NCI-H2227 treated with DMSO at 0.1 percent for 48 hours (cell line): ENCODE results near the gene CLCN6.

Experiments used
- DNase-seq: peaks from one replicate; lab custom pipeline; 2025; lab: John Stamatoyannopoulos, UW

Gene CLCN6

DNA sequence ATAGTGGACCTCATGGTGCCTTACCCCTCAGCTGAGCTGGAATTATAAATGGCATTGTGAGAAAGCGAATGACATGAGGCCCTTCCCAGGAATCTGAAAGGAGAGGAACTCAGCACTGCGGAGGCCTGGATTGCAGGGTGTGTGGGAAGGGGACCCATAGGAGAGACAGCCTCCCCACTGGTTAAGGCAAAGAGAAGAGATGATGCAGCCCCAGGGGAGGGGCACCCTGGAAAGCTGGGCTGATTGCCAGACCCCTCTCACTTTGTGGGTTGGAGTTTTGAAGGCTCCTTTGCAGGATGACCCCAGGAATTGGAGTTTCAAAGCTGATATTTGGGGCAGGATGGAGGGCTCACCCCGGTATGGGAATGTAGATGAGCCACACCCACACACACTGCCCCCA, 50.7 kb downstream of the CLCN6 start:
- DNase-seq, result no peak

DNA sequence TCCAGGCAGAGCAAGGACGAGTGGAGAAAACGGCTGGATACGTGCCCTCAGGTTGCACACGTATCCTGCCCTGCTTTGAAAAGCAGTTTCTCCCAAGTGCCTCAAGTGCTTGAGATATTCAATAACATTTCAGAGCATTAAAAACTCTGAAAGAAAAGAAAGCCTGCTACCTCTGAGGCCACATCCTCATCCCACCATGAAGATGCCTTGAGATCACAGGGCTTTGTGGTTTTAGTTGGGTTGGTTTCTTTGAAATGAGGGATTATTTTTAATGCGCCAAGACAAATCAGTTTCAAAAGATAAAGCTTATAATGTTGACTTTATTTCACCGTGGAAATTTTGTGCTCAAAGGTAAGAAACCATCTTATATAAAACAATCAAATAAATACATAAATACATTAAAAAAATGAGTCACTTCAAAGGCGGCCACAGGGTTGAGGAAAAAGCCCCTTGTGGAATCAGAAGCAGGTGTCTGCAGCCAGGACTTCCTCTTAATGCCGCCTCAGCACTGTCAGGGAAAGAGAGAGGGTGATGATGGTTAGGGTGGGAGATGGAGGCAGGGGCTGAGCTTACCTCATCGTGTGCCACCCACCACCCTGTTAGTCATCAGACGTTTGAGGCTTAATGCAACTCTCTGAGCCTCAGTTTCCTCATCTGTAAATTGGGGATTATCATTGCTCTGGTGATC, 51.3 kb downstream of the CLCN6 start:
- DNase-seq, result no peak

- no peak for DNase-seq
Observed at GRCh38 chr1:11858158-11858557, 52.2 kb downstream of the CLCN6 start.

DNA sequence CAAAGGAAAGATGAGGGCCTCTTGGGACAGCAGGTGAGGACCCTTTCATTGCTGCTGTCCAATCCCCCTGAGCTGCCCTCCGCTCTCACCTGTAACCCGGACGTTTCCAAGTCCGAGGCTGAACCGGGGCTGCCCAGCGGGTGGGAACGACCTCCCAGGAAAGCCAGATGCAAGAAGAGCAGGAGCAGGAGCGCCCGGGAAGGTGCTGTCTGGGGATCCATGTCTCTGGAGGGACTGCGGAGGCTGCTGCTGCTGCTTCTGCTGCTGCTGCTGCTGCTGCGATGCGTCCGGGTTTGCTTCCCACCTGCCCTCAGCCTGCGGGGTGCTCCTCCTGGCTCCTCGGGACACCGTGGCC, 52.6 kb downstream of the CLCN6 start, which contains the start of gene NPPB:
NPPB (minus strand) TSS at position 333 of the 355 bp plus-strand sequence; CDS start at position 221, 112 bp downstream.
- DNase-seq, result no peak

DNA sequence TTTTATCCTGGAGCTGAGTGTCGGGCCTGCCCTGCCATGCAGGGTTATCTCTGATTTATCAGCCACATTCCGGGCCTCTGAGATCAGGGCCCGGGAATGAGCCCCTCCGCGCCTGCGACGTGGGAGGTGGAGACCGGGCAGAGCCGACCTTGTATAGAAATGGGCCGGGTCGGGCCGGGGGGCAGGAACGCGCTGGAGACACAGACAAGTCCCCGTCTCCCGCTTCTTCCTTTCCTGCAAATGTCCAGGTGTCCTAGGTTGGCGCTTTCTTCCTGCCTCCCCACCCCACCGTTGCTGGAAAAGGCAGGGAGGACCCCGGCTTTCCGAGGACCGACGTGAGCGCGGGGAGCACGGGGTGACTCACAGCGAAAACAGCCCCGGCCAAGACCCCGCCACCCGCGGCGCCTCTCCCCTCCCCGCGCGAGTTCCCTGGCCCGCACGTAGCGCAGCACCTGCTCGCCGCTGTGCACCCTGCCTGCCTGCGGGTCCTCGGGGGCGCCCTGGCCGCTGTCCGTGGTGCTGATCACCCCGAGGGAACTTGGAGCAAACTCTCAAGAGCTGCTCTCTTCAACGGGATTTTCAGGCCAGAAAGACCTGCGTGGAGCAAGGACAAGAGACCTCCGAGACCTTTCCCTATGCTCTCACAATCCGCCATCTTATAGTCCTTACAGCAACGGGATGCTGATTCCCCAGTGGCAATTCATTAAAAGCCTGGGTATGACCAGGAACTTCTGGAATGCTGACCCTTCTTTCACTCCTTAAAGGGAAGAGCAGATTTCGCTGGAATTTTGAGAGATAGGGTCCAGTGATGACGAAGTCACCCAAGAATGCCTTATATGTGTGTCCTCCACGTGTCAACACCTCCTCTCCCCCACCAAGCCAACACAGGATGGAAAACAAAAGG, 53.2 kb downstream of the CLCN6 start:
- no peak for DNase-seq

DNA sequence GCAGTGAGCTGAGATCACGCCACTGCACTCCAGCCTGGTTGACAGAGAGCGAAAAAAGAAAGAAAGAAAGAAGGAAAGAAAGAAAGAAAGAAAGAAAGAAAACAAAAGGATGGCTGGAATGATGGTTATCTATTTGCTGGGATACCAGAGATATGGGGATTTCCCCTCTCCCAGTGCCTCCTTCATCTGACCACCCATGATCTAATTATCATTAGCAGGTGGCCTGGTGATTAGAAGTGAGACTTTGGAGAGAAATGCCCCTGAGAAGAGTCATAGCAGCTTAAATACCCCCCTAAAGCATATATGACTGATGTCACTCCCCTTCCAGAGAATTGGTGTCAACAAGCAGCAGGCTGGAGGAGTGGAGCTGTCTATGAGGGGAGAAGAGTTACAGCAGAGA, 54.1 kb downstream of the CLCN6 start:
- DNase-seq, result no peak

DNA sequence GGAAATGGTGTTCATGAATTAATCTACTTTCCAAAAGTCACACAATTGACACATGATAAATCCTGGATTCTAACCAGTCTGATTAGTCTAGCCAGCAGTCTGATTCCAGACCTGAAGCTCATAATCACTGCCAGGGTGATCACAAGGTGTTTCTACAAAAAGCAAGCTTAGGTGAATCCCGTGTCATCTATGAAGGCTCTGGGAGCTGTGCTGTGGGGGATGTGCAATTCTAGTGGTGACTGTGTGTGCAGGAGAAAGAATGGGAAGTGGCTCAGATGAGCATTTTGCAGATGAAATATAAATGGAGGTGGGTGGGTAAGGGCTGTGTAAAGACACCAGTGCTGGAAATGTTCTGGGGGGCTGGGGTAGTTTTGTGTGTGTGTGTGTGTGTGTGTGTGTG, 54.6 kb downstream of the CLCN6 start:
- DNase-seq, result peak; percentile 27

DNA sequence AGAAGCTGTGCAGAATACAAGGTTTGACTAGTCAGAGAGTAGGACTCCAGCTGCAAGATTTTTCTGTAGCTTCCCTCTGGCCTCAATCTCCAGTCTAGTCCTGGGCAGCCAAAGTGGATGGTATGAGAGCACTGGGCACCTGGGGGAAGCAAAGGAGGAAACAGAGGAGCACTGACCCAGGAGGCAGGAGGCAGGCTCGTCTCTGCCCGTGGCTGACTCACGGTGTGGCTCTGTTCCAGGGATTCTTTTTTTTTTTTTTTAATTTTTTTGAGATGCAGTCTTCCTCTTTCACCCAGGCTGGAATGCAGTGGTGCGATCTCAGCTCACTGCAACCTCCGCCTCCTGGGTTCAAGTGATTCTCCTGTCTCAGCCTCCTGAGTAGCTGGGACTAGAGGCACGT, 56.9 kb downstream of the CLCN6 start:
- DNase-seq, result no peak

- no peak for DNase-seq
Observed at GRCh38 chr1:11868331-11868980, 62.5 kb downstream of the CLCN6 start.

GRCh38 chr1:11869104-11869503, 63.1 kb downstream of the CLCN6 start:
- no peak for DNase-seq

GRCh38 chr1:11869650-11870207, 63.7 kb downstream of the CLCN6 start:
- no peak for DNase-seq

DNA sequence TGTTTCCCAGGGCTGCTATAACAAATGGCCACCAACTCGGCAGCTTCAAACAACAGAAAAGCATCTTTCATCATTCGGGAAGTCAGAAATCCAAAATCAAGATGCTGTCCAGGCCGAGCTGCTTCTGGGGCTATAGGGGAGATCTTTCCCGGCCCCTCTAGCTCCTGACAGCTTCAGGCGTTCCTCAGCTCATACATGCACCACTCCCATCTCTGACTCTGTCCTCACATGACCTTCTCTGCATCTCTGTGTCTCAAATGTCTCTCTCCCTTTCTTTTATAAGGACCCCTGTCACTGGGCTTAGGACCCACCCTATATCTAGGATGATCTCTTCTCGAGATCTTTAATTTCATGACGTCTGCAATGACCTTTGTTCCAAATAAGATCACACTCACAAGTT, 66.6 kb downstream of the CLCN6 start:
- no peak for DNase-seq

GRCh38 chr1:11873395-11874257, 67.6 kb downstream of the CLCN6 start:
- no peak for DNase-seq

- DNase-seq, result no peak
Observed at GRCh38 chr1:11874258-11874562, 68.2 kb downstream of the CLCN6 start.

- no peak for DNase-seq
Observed at GRCh38 chr1:11874624-11875023, 68.6 kb downstream of the CLCN6 start.

GRCh38 chr1:11875094-11875493, 69.1 kb downstream of the CLCN6 start:
- no peak for DNase-seq

GRCh38 chr1:11877074-11877473, 71.1 kb downstream of the CLCN6 start:
- DNase-seq, result no peak

DNA sequence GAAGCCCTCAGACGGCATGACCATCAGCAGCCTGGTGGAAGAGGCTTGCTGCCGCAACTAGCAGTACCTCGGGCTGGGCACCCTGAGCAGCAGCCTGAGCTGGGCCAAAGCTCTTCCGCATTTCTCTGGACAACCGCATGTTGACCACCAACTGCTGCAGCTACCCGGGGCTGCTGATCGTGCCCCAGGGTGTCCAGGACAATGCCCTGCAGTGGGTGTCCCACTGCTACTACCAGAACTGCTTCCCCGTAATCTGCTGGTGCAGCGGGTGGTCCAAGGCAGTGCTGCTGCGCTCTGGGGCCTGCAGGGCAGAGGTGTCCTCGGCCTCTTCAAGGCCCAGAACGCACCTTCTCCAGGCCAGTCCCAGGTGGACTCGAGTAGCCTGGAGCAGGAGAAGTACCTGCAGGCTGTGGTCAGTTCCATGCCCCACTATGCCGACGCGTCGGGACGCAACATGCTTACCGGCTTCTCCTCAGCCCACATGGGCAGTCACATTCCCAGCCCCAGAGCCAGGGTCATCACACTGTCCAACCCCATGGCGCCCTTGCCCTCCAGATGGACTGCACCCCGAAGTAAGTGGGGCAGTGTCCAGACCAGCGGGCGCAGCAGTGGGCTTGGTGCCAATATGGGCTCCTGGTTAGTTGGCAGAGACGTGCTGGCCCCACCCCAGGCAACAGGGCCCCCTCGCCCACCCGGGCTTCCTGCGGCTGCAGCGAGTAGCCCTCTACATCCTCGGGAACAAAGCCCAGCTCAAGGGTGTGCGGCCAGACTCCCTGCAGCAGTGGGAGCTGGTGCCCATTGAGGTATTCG, 72.3 kb downstream of the CLCN6 start:
- DNase-seq, result no peak

DNA sequence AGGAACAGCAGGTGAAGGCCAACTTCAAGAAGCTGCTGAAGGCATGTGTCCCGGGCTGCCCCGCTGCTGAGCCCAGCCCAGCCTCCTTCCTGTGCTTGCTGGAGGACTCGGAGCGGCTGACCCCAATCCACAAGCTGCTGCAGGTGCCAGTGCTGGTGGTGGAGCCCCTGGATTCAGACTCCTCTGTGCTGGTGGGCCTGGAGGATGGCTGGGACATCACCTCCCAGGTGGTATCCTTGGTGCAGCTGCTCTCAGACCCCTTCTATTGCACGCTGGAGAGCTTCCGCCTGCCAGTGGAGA, 72.8 kb downstream of the CLCN6 start:
- DNase-seq, result no peak

DNA sequence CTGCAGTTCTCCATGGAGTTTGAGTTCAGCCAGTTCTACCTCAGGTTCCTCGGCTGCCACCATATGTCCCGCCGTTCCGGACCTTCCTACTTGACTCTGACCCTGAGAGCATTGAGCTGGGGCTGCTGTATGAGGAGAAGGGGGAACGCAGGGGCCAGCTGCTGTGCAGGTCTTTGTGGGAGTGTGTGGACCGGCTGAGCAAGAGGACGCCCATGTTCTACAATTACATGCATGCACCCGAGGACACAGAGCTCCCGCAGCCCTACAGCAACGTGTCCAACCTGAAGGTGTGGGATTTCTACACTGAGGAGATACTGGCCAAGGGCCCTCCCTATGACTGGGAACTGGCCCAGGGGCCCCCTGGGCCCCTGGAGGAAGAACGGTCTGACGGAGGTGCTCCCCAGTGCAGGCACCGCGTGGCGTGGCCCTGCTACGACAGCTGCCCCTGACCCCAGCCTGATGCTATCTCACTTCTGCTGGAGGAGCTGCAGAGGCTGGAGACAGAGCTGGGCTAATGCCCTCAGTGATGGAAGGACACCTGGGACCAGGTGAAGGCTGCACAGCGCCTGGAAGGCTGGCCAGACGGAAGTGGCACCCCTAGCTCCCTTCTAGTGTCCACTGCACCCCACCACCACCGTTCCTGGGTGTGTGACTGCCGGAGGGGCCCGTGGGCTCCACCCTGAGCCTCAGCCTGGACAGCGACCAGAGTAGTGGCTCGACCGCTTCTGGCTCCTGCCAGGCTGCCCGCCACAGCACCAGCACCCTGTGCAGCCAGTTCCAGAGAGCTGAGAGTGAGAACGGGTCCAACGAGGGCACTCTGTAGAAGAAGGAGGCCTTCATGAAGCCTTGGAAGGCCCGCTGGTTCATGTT, 73.6 kb downstream of the CLCN6 start:
- no peak for DNase-seq
